Activated CD8-positive, alpha-beta T cell treated with anti-CD3 and anti-CD28 coated beads, Interleukin-2, amount 10 ng/mL, durations not matched to agents 7 days and 5 days (primary cell): Measurements from ENCODE around the gene ITGA4. TPM values are rescaled to one million over a fixed set of nuclear protein-coding genes. Genes with fewer than 3 reads are reported as not detected.

Experiments
- ATAC-seq: fragments of 150-1000 bp; cut with Tn5 transposase; one replicate; pipeline ENCODE4 v1.10.0; 2021; ENCODE audit warnings: moderate library complexity
- CTCF ChIA-PET: fragments of 350-600 bp; sonication (Branson Sonifier 250); formaldehyde crosslinking; loops from one replicate; lab custom pipeline; 2021; ENCODE audit warnings: antibody characterized with exemption; lab: Charles Lee
- POLR2A ChIA-PET: fragments of 350-600 bp; sonication (Branson Sonifier 250); formaldehyde crosslinking; loops from one replicate; lab custom pipeline; 2021; ENCODE audit warnings: antibody characterized with exemption; lab: Charles Lee
- DNase-seq: peaks from one replicate; pipeline ENCODE4 v3.0.0-alpha.2; 2020
- H3K27ac Mint-ChIP-seq: one replicate; pipeline ENCODE4 v1.8.0; 2021; ENCODE audit warnings: mild to moderate bottlenecking, mixed read lengths
- H3K27me3 Mint-ChIP-seq: one replicate; pipeline ENCODE4 v1.8.0; 2021; ENCODE audit warnings: low read depth, mixed read lengths
- H3K36me3 Mint-ChIP-seq: one replicate; pipeline ENCODE4 v1.8.0; 2021; ENCODE audit warnings: low read depth, mixed read lengths
- H3K4me1 Mint-ChIP-seq: one replicate; pipeline ENCODE4 v1.8.0; 2021; ENCODE audit warnings: low read depth, mixed read lengths
- H3K4me3 Mint-ChIP-seq: one replicate; pipeline ENCODE4 v1.8.0; 2021; ENCODE audit warnings: mild to moderate bottlenecking, mixed read lengths
- H3K9me3 Mint-ChIP-seq: one replicate; pipeline ENCODE4 v1.8.0; 2022; ENCODE audit warnings: mixed read lengths; ENCODE audit not compliant: insufficient read depth
- total RNA-seq, 2 experiments: library from RNA; stranded (reverse); gene quantifications; one replicate each; pipeline ENCODE4 v1.2.3, GENCODE V29; 2021

Gene ITGA4
- total RNA-seq, 2 experiments from 2014 or later: 144 to 152 TPM

DNA sequence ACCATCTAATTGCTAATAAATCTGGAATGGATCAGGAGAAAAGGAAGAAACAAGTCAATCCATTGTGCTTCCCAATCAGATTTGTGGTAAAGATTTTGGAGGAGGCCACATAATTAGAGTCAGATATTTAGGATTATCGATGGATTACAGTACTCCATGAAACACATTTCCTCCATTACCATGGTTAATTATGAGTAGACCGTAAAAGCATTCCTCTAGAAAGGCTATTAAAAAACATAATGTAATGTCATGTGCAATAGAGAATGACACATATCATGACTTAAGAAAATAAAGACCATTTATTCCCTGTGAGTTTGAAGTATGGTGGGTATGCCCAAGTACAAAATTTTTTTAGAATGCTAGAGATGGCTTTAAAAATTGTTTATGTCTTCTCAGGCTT is 96.1 kb downstream of the ITGA4 start:
- no peaks in the 10 kb centered on the region for H3K9me3 Mint-ChIP-seq
- peaks cover 29% of the 10 kb centered on the region for H3K36me3 Mint-ChIP-seq
- no peaks in the 10 kb centered on the region for H3K27me3 Mint-ChIP-seq
- no peak overlapping the region for H3K27ac Mint-ChIP-seq
- ChIA-PET CTCF (no interaction called here), POLR2A (no interaction called here)
- no peaks in the 10 kb centered on the region for H3K4me1 Mint-ChIP-seq
- DNase-seq (no peak), ATAC-seq (no peak)
- no peak overlapping the region for H3K4me3 Mint-ChIP-seq

GRCh38 chr2:181554061-181554830 is 97.1 kb downstream of the ITGA4 start:
- no peak overlapping the region for H3K4me3 Mint-ChIP-seq
- no peaks in the 10 kb centered on the region for H3K4me1 Mint-ChIP-seq
- H3K27me3 Mint-ChIP-seq: no peaks in the 10 kb centered on the region
- no peaks in the 10 kb centered on the region for H3K9me3 Mint-ChIP-seq
- ATAC-seq: no peak
- H3K27ac Mint-ChIP-seq: no peak overlapping the region
- ChIA-PET POLR2A (no interaction called here), CTCF (no interaction called here)
- no peak for DNase-seq
- H3K36me3 Mint-ChIP-seq: peaks cover 25% of the 10 kb centered on the region

- Mint-ChIP-seq H3K9me3 (no peaks in the 10 kb centered on the region), H3K27me3 (no peaks in the 10 kb centered on the region), H3K27ac (no peak overlapping the region), H3K4me3 (no peak overlapping the region), H3K4me1 (no peaks in the 10 kb centered on the region), H3K36me3 (peaks cover 6% of the 10 kb centered on the region)
- no peak for ATAC-seq
- ChIA-PET CTCF (no interaction called here), POLR2A (no interaction called here)
- DNase-seq: no peak
Observed at GRCh38 chr2:181558371-181558770, 101.2 kb downstream of the ITGA4 start.

- H3K27me3 Mint-ChIP-seq: no peaks in the 10 kb centered on the region
- no peaks in the 10 kb centered on the region for H3K36me3 Mint-ChIP-seq
- H3K4me3 Mint-ChIP-seq: no peak overlapping the region
- no peaks in the 10 kb centered on the region for H3K4me1 Mint-ChIP-seq
- no peak for ATAC-seq
- CTCF ChIA-PET: interaction anchor here (1.0 kb wide), 2 partner anchors 10 to 367 kb away, joined by 3 read pairs; no protein-coding TSS in a partner anchor
- POLR2A ChIA-PET: no interaction called here
- no peak overlapping the region for H3K27ac Mint-ChIP-seq
- H3K9me3 Mint-ChIP-seq: no peaks in the 10 kb centered on the region
- DNase-seq: no peak
Observed at GRCh38 chr2:181563101-181563692, 106.0 kb downstream of the ITGA4 start.

DNA sequence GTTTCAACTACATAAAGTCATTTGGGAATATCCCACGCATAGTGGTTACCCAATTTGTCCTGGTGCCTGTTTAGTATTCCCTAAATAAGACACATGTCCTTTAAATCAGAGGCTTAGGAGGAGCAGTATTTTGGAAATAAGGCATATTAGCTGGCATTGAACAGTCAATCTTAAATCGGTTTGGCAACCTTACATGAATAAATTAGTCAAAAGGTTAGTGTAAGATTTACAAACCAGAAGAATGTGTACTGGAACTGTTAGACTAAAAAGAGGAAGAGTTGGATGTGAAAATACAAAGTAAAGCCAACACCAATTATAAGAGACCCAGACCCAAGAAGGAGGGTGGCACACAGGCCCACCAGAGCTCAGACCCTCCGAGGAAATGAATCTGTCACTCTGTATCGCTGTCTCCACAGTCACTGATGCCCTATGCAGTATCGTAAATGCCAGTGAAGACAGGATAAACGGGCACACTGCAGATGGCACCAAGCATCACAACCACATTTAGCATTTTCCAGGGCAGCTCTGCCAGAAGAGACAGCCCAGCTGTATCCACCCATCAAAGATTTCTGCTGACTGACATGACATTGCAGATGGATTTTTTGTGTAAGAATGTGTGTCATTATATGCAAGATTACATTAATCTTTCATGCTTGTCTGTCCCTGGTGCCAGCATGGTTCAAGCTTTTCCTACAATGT is 109.3 kb downstream of the ITGA4 start:
- Mint-ChIP-seq H3K36me3 (no peaks in the 10 kb centered on the region), H3K27me3 (no peaks in the 10 kb centered on the region), H3K4me3 (no peak overlapping the region), H3K27ac (no peak overlapping the region), H3K4me1 (no peaks in the 10 kb centered on the region), H3K9me3 (no peaks in the 10 kb centered on the region)
- ATAC-seq (no peak), DNase-seq (no peak)
- ChIA-PET CTCF (interaction anchor here (1.0 to 1.3 kb wide), 2 partner anchors 149 to 490 kb away, joined by 3 to 8 read pairs; no protein-coding TSS in a partner anchor), POLR2A (no interaction called here)

GRCh38 chr2:181570059-181570458 is 112.9 kb downstream of the ITGA4 start:
- ATAC-seq: no peak
- ChIA-PET POLR2A (no interaction called here), CTCF (interaction anchor here (2.9 to 6.0 kb wide), 2 partner anchors 145 kb away, joined by 13 to 106 read pairs; no protein-coding TSS in a partner anchor)
- no peak for DNase-seq
- Mint-ChIP-seq H3K4me1 (no peaks in the 10 kb centered on the region), H3K27ac (no peak overlapping the region), H3K27me3 (peaks cover 8% of the 10 kb centered on the region), H3K9me3 (no peaks in the 10 kb centered on the region), H3K4me3 (no peak overlapping the region), H3K36me3 (no peaks in the 10 kb centered on the region)

DNA sequence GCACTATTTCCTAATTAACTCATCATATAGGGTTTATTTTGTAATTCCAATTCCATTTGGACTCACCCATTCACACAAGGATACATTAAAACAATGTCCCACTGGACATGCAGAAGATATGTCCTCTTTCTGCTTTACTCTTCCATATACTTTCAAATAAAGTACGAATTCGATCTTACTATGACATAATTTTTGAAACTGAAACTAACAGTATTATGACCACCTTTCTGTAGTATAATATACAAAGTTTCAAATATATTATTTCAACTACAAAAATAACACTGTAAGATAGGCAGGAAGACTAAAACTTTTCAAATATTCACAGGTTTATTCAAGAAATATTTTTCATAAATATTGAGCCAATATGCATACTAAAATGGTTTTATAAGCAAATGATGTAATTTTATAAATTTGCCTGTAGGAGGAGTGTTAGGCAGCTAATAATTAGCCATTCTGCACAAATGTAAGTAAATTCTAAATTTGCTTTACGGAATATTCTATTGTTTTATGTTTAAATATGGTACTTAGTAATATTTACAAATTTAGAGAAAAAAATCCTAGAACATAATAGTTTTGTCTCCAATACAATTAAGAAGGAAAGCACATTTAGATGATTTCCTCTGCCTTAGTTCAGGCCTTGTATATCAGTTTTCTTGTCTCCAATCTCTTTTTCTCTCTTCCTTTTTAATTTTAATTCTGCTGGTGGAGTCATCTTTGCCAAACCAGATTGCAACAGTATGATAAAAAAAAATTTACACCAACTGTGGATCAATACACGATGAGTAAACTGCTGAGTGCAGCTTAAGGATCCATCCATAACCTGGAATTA is 113.9 kb downstream of the ITGA4 start:
- ChIA-PET CTCF (interaction anchor here (1.2 to 6.0 kb wide), 9 partner anchors 22 to 383 kb away, joined by 3 to 106 read pairs (median 3); partner anchors contain the start of gene CERKL), POLR2A (interaction anchor here (0.7 kb wide), 1 partner anchor 205 kb away, joined by 3 read pairs; no protein-coding TSS in a partner anchor)
- Mint-ChIP-seq H3K4me1 (no peaks in the 10 kb centered on the region), H3K36me3 (no peaks in the 10 kb centered on the region), H3K4me3 (no peak overlapping the region), H3K9me3 (no peaks in the 10 kb centered on the region), H3K27ac (no peak overlapping the region), H3K27me3 (peaks cover 8% of the 10 kb centered on the region)
- DNase-seq (no peak), ATAC-seq (no peak)

DNA sequence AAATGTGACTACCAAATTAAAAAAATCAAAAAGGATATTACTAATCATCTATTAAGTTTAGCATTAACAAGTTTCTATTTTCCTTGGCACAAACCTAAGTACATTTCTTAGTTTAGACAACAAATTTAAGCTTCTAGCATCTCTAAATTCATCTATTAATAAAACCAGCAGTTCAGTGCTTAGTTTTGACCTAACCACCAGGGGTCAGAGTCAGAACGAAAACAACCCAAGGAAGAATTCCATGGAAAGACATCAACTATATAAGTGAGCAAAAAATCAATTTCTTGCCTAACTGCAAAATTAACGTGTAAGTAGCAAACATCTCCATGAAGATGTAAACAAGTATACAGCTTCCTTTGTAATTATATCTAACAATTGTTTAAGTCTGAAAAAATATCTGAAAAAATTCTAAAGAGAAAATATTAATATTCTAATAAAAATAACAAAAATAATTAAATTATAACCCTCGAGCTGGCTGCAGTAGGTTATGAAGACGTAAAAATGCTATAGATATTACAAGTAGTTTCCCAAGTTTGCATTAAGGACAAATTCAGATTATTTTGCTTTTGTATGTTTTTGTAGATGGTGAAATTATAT is 116.1 kb downstream of the ITGA4 start:
- Mint-ChIP-seq H3K27me3 (peaks cover 8% of the 10 kb centered on the region), H3K36me3 (no peaks in the 10 kb centered on the region), H3K4me3 (no peak overlapping the region), H3K9me3 (no peaks in the 10 kb centered on the region), H3K4me1 (no peaks in the 10 kb centered on the region), H3K27ac (no peak overlapping the region)
- no peak for DNase-seq
- CTCF ChIA-PET: interaction anchor here (0.7 to 6.0 kb wide), 12 partner anchors 11 to 324 kb away, joined by 3 to 106 read pairs (median 3); partner anchors contain the start of gene CERKL
- no peak for ATAC-seq
- POLR2A ChIA-PET: interaction anchor here (0.6 kb wide), 1 partner anchor 58 kb away, joined by 3 read pairs; no protein-coding TSS in a partner anchor

DNA sequence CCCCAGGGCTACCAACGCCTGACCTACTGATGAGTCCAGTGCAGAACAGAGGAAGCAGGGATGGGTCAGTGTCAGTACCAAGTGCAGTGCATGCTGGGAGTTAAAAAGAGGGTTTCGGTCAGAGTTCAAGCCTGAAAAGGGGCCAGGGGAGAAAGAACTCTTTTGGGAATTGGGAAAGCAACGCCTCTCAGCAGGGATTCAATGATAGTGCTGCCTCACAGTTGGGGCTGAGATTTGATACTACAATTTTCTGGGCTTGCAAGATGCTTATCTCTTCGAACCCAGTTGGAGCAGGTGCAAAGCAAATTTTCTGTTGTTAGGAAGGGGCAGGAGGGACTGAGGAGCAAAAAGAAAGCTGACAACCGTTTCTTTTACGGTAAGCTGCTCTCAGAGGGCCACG is 117.1 kb downstream of the ITGA4 start:
- DNase-seq (no peak), ATAC-seq (no peak)
- ChIA-PET POLR2A (no interaction called here), CTCF (interaction anchor here (1.6 to 6.0 kb wide), 2 partner anchors 16 to 141 kb away, joined by 4 to 106 read pairs; no protein-coding TSS in a partner anchor)
- H3K9me3 Mint-ChIP-seq: no peaks in the 10 kb centered on the region
- peaks cover 8% of the 10 kb centered on the region for H3K27me3 Mint-ChIP-seq
- no peak overlapping the region for H3K4me3 Mint-ChIP-seq
- no peaks in the 10 kb centered on the region for H3K4me1 Mint-ChIP-seq
- H3K27ac Mint-ChIP-seq: no peak overlapping the region
- no peaks in the 10 kb centered on the region for H3K36me3 Mint-ChIP-seq

GRCh38 chr2:181575024-181575649 is 118.0 kb downstream of the ITGA4 start:
- DNase-seq (no peak), ATAC-seq (no peak)
- CTCF ChIA-PET: interaction anchor here (6.0 kb wide), 1 partner anchor 140 kb away, joined by 106 read pairs; no protein-coding TSS in a partner anchor
- no peaks in the 10 kb centered on the region for H3K4me1 Mint-ChIP-seq
- peaks cover 10% of the 10 kb centered on the region for H3K27me3 Mint-ChIP-seq
- POLR2A ChIA-PET: no interaction called here
- no peak overlapping the region for H3K27ac Mint-ChIP-seq
- no peaks in the 10 kb centered on the region for H3K9me3 Mint-ChIP-seq
- no peak overlapping the region for H3K4me3 Mint-ChIP-seq
- no peaks in the 10 kb centered on the region for H3K36me3 Mint-ChIP-seq
